Sigmoid colon (tissue), 4 donors: ENCODE data around the gene PLAAT4.

Experiments used
- CTCF ChIP-seq, 4 experiments: fragments of 450-650 bp in 3 of 4; fragments of 200-600 bp in 1 of 4; IDR thresholded peaks; one replicate each; pipeline ENCODE4 v1.5.1; 2016 to 2019; ENCODE audit warnings: antibody characterized with exemption in 4 of 4, mild to moderate bottlenecking in 3 of 4, moderate library complexity in 2 of 4
- EP300 ChIP-seq, 4 donors: sonication (generic); formaldehyde crosslinking; IDR thresholded peaks; one replicate each; pipeline ENCODE4 v1.6.1; 2017; ENCODE audit warnings: antibody characterized with exemption in 4 of 4
- POLR2A ChIP-seq, 2 donors: fragments of 450-650 bp; IDR thresholded peaks; one replicate each; pipeline ENCODE4 v1.6.1; 2016; ENCODE audit warnings: antibody characterized with exemption in 2 of 2, mild to moderate bottlenecking in 2 of 2, moderate library complexity in 2 of 2

GRCh38 chr11:63489879-63490278, 46.7 kb upstream of the PLAAT4 start:
- TF ChIP-seq EP300 (IDR thresholded peaks at IDR 0.05) (no peak), CTCF (IDR thresholded peaks at IDR 0.05) (no peak), POLR2A (IDR thresholded peaks at IDR 0.05) (no peak)
